ENCODE results near the gene MAPK10.

GRCh38 chr4:85940151-85940550 lies 419.7 kb downstream of the MAPK10 start:
- TF ChIP-seq CTCF (conservative IDR thresholded peaks at IDR 0.05; ENCODE audit: low read depth, low read length) (no peak), EZH2 (IDR thresholded peaks at IDR 0.05; ENCODE audit: low read length, unreplicated experiment) (no peak), EZH2phosphoT487 (IDR thresholded peaks at IDR 0.05; ENCODE audit: borderline replicate concordance, low read length) (no peak)

All from PC-3 (cell line).